NB4 (cell line): ENCODE results near the gene SMG1.
A peak's percentile ranks its signal among the peaks of the same experiment; 100 is the strongest.
"Not testable (repeated sequence)": the region's sequence is repeated elsewhere in the genome, so short reads cannot be mapped to it uniquely, and the experiment has no call there.

Source experiments
- DNase-seq: peaks from one replicate; pipeline ENCODE4 v3.0.0; 2010; ENCODE audit warnings: low read depth
- H3K4me3 ChIP-seq: one replicate; pipeline ENCODE4 v1.5.1; 2011; ENCODE audit warnings: mild to moderate bottlenecking, low read depth, low read length, moderate library complexity
- MYC ChIP-seq: IDR thresholded peaks from 2 replicates; pipeline ENCODE4 v1.6.1; 2011; ENCODE audit warnings: low read depth, low read length
- POLR2A ChIP-seq: IDR thresholded peaks from 2 replicates; pipeline ENCODE4 v1.6.1; 2011; ENCODE audit warnings: mild to moderate bottlenecking; ENCODE audit not compliant: insufficient read length; ENCODE audit errors: extremely low read depth
- TF ChIP-seq, protein P1 (sequence below): IDR thresholded peaks from one replicate; pipeline ENCODE4 v1.5.1; 2012; ENCODE audit warnings: low read depth, low read length
- TF ChIP-seq, protein P2 (sequence below): IDR thresholded peaks from 2 replicates; pipeline ENCODE4 v1.6.1; 2011; ENCODE audit warnings: low read depth, low read length

Gene SMG1

DNA sequence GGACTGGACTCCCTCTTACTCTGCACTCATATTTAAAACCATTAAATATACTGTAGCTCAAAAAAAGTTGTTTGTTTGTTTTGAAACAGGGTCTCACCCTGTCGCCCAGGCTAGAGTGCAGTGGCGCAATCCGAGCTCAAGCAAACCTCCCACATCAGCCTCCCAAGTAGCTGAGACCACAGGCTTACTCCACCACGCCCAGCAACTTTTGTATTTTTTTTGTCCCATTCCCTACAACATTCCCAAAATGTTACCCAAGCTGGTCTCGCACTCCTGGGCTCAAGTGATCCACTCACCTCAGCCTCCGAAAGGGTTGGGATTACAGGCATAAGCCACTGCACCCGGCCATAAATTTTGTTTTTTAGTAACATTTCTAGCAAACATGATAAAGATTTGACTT is 23.4 kb downstream of the SMG1 start:
- not testable (repeated sequence) for DNase-seq, H3K4me3 ChIP-seq

DNA sequence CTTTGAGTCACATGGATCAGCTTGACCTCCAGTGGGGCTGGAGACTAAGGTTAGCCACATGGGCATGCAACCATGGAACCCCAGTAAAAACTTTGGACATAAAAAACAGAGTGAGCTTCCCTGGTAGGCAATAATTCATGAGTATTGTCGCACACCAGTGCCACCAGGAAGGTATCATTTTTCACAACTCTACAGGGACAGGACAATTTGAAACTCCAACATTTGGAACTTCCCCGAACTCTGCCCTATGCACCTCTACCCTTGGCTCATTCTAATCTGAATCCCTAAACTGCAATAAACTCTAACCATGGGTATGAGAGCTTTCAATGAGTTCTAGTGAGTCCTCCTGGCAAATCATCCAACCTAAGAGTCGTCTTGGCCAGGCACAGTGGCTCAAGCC is 24.2 kb downstream of the SMG1 start:
- not testable (repeated sequence) for DNase-seq, H3K4me3 ChIP-seq

DNA sequence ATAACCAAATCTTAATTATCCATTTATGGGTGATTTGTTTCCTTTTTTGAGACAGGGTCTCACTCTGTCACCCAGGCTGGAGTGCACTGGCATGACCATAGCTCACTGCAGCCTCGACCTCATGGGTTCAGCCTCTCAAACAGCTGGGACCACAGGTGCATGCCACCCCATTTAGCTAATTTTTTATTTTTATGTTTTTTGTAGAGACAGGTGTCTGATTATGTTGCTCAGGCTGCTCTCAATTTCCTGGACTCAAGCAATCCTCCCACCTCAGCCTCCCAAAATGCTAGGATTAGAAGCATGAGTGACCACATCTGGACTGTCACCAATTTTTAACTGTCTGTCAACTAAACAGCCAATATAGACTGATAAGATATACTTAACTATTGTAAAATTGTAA is 25.0 kb downstream of the SMG1 start:
- not testable (repeated sequence) for DNase-seq, H3K4me3 ChIP-seq

DNA sequence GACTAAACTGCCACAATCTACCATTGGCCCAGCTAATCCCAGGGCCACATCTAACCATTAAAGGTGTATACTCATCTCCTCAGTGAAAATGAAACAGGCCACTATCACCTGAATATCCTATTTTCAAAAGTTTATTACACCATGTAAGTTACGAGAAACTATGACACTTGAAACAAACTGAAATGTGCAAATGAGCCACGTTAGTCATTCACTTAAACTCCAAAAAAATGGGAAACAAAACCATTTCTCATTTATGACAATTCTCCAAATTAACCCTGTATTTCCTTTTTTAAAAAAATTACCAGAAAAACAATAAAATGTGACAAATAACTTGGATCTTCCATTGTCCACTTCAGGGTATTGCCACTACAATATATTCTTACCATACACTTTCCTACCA is 41.8 kb downstream of the SMG1 start:
- H3K4me3 ChIP-seq, DNase-seq: not testable (repeated sequence)

DNA sequence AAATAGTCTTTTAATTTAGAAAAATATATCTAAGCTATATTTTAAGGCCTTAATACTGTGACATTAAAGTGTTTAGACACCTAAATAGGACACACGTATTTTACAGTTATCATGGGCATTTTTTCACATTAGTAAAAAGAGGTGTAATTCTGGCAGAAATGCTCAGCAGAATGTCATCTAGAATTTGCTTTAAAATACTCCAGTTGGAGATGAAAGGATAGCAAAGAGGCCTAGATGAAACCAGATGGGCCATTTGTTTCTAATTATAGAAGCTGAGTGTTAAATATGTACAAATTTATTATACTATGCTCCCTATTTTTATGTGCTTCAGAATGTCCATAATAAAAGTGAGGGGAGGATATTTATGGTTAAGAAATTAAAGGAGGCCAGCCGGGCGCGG is 48.5 kb downstream of the SMG1 start:
- DNase-seq, H3K4me3 ChIP-seq: not testable (repeated sequence)

DNA sequence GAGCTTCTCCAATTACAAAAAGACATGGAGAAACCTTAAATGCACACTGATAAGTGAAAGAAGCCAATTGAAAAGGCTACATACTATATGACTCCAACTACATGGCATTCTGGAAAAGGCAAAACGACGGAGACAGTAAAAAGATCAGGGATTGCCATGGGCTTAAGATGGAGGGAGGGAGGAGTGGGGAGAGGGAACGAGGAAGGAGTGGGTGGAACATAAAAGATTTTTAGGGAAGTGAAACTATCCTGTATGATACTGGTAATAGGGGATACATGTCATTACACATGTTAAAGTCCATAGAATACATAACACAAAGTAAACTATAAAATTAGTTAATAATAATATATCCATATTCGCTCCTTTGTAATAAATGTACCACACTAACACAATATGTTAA is 48.9 kb downstream of the SMG1 start:
- not testable (repeated sequence) for H3K4me3 ChIP-seq
- peak; percentile 20 for DNase-seq

DNA sequence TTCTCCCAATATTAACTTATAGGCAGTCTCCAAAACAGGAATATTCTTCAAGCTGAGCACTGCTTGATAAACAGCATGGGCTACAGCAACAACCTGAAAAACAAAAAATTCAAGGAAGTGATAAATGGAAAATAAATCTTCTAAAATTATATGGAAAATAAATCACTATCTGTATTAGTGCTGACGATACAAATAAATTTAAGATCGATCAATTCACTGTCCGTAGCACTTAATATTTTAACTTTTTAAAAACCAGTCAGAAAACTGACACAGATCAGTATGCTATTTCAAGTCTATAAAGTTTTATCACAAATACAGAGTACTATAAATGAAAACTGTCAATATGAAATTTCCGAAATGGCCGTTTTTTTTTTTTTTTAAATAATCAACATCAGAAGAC is 49.9 kb downstream of the SMG1 start:
- not testable (repeated sequence) for DNase-seq

DNA sequence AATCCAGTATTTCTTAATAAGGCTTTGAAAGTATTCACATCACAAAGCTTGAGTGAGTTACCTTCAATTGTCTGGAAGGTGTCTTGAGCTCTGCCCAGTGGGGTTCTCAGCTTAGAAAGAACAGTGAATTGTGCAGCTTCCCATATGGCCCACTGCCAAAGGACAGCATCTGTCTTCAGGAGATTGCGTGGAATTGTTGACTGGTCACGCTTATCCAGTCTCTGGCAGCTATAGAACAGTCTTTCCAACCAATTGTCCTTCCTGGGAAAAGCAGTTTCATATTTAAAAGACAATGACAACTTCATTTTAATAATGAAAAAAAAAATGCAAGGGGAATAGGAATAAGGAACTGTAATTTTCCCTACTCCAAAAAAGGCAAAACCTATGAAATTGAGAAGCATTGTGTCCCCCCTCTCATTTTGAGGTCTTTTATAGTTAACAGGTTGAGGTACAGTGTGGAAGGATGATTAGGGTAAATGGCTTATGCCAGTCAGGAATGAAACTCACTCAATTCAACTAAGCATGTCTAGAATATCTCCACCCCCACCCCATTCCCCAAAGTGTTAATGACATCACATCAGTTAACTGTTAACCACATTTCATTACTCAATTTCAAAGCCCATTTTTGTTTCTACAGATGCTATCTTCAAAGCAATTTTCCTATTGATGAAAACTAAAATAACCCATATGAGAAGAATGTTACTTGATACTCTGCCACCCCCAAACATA is 57.0 kb downstream of the SMG1 start:
- not testable (repeated sequence) for H3K4me3 ChIP-seq, DNase-seq

More for the DNA sequence above, 49.9 kb downstream of the SMG1 start:
- H3K4me3 ChIP-seq: not testable (repeated sequence)

DNA sequence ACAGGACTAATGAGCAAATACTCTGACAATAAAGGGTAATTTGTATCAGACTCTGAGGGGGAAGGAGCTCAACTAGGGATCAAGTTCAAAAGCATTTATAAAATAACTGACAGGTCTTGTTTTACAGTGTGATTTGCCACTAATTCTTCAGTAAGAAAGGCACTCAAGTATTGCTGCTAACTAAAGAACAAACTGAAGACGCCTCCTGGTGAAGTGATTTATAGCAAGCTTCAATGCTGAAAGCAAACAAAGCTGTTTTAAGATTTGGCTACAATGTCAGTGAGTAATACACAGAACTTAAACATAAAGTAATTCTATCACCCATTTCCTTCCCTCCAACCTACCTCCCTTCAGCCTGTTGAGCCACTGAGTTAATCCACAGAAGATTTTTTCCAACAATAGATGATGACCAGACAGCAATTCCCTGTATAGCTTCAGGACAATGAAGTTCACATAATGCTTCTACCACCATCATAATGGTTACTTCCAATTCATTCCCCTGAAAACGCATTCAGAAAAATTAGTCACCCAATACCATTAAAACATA is 59.9 kb downstream of the SMG1 start:
- not testable (repeated sequence) for DNase-seq, H3K4me3 ChIP-seq

DNA sequence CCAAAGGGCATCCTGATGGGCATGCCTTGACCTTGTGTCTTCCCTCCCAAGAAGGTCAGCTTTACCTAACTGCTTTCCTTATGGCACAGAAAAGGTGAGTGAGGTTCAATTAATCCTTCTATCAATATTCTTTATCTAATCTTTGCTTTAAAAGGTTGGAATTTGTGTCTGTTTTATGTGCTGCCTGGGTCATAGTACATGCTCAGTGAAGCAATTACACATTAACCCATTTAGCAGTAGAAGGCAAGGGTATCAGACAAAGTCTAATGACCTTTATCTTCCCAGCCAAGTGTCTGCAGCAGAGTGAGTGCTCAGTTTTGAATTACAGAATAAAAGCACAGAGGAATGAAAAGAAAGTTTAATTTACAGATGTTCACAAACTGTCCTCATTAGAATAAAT is 63.3 kb downstream of the SMG1 start:
- not testable (repeated sequence) for DNase-seq, H3K4me3 ChIP-seq

DNA sequence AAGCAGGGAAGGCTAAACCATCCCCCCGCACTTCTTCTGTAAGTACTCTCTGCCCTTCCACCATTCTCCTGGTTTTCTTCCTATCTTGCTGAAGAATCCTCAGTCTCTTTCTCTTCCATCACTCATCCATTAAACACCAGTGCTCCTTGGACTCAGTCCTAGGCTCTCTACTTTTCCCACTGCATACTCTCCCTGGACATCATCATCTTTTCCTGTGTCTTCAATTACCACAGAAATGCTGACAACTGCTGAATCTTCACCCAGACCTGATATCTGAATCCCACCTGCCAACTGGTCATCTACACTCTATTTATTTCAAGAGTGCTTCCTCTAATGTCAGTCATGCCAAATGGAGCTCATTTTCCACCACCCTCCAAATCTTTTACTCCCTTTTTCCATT is 71.0 kb downstream of the SMG1 start:
- TF ChIP-seq MYC (no peak), POLR2A (no peak)
- TF ChIP-seq, protein P1, sequence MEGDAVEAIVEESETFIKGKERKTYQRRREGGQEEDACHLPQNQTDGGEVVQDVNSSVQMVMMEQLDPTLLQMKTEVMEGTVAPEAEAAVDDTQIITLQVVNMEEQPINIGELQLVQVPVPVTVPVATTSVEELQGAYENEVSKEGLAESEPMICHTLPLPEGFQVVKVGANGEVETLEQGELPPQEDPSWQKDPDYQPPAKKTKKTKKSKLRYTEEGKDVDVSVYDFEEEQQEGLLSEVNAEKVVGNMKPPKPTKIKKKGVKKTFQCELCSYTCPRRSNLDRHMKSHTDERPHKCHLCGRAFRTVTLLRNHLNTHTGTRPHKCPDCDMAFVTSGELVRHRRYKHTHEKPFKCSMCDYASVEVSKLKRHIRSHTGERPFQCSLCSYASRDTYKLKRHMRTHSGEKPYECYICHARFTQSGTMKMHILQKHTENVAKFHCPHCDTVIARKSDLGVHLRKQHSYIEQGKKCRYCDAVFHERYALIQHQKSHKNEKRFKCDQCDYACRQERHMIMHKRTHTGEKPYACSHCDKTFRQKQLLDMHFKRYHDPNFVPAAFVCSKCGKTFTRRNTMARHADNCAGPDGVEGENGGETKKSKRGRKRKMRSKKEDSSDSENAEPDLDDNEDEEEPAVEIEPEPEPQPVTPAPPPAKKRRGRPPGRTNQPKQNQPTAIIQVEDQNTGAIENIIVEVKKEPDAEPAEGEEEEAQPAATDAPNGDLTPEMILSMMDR: no peak
- TF ChIP-seq, protein P2, sequence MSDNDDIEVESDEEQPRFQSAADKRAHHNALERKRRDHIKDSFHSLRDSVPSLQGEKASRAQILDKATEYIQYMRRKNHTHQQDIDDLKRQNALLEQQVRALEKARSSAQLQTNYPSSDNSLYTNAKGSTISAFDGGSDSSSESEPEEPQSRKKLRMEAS: no peak
- no peak overlapping the region for H3K4me3 ChIP-seq
- DNase-seq: no peak

DNA sequence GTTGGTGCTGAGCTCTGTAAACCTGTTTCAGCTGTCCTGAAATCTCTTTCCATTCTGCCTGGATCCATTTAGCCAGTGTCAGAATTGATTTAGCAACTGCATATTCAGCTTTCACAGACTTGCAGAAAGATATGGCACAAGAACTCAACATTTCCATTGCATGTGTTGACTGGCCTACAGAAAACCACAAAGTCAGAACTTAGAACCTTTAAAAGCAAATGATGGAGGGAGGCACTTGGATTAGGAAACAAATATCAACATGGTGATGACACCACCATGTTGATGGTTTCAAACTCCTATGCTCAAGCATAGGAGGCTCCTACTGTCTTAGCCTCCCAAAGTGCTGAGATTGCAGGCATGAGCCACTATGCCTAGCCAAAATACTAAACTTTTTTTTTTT is 72.5 kb downstream of the SMG1 start:
- no peak overlapping the region for H3K4me3 ChIP-seq
- TF ChIP-seq, protein P1: no peak
- no peak for TF ChIP-seq POLR2A
- TF ChIP-seq MYC: no peak
- TF ChIP-seq, protein P2: no peak
- no peak for DNase-seq
